Endothelial cell of umbilical vein (primary cell): ENCODE results near the gene PLIN5. TPM values are rescaled to one million over a fixed set of nuclear protein-coding genes. Genes with fewer than 3 reads are reported as not detected.

Experiments used
- BruUV-seq: library from RNA; stranded (reverse); fragments of 400-500 nt; replicated peaks from 2 replicates; lab custom pipeline; 2021; lab: Mats Ljungman, UMichigan
- CTCF ChIA-PET: fragments of 300-600, 350-600 bp; sonication (Branson Sonifier 250); formaldehyde crosslinking; loops from one replicate; lab custom pipeline; 2021; ENCODE audit warnings: antibody characterized with exemption, inconsistent platforms; lab: Charles Lee
- POLR2A ChIA-PET: fragments of 300-600, 350-600 bp; sonication (Branson Sonifier 250); formaldehyde crosslinking; loops from one replicate; lab custom pipeline; 2021; ENCODE audit warnings: antibody characterized with exemption, inconsistent platforms; lab: Charles Lee
- DNase-seq: peaks from one replicate; pipeline ENCODE4 v3.0.0-alpha.2; 2011; ENCODE audit warnings: low read depth, low spot score
- FAIRE-seq: peaks from 2 replicates; lab custom pipeline; 2011; peaks lifted over from hg19 to GRCh38; lab: Jason Lieb, UNC
- H2AFZ ChIP-seq: 2 replicates; pipeline ENCODE4 v1.6.0; 2012; ENCODE audit warnings: low read depth, low read length, control low read depth, inconsistent platforms
- H3K27ac ChIP-seq: 2 replicates; pipeline ENCODE4 v1.5.1; 2011; ENCODE audit warnings: low read depth, mild to moderate bottlenecking, control low read depth, low read length, moderate library complexity; ENCODE audit not compliant: insufficient read depth
- H3K27me3 ChIP-seq, 2 experiments: 2 replicates each; pipeline versions ENCODE4 v1.6.0 to v1.6.1; 2011; ENCODE audit warnings: low read length in 2 of 2, mixed read lengths in 1 of 2; ENCODE audit not compliant: control insufficient read depth in 2 of 2, insufficient read depth in 2 of 2
- H3K36me3 ChIP-seq, 2 experiments: 2 replicates in 1 of 2; 3 replicates in 1 of 2; pipeline ENCODE4 v1.5.1; 2011; ENCODE audit warnings: low read length in 2 of 2, mild to moderate bottlenecking in 1 of 2, moderate library complexity in 1 of 2; ENCODE audit not compliant: control insufficient read depth in 2 of 2, insufficient read depth in 2 of 2; ENCODE audit errors: extremely low read depth in 1 of 2
- H3K4me1 ChIP-seq: 3 replicates; pipeline ENCODE4 v1.5.1; 2011; ENCODE audit warnings: mild to moderate bottlenecking, low read length; ENCODE audit not compliant: control insufficient read depth, insufficient read depth; ENCODE audit errors: extremely low read depth
- H3K4me2 ChIP-seq: 2 replicates; pipeline ENCODE4 v1.6.1; 2011; ENCODE audit warnings: low read length, control low read depth, mixed read lengths; ENCODE audit not compliant: insufficient read depth
- H3K4me3 ChIP-seq, 3 experiments: fragments of 200-600 bp in 1 of 3; sonication (generic), shearing (Covaris generic) in 1 of 3; replicated peaks in 1 of 3; 2 replicates each; pipeline ENCODE4 v1.5.1; 2011 to 2016; ENCODE audit warnings: control low read depth in 3 of 3, low read length in 3 of 3, mild to moderate bottlenecking in 2 of 3, inconsistent platforms in 1 of 3, low read depth in 1 of 3, moderate library complexity in 1 of 3; ENCODE audit not compliant: insufficient read depth in 1 of 3
- H3K79me2 ChIP-seq: 2 replicates; pipeline ENCODE4 v1.6.0; 2012; ENCODE audit warnings: low read length, inconsistent platforms; ENCODE audit not compliant: control insufficient read depth, insufficient read depth
- H3K9ac ChIP-seq: replicated peaks from 2 replicates; pipeline ENCODE3; 2011; ENCODE audit warnings: low read length, control low read depth; ENCODE audit not compliant: insufficient read depth; ENCODE audit errors: extremely low read depth
- H3K9me1 ChIP-seq: replicated peaks from 3 replicates; pipeline ENCODE4 v1.6.0; 2011; ENCODE audit warnings: mild to moderate bottlenecking, low read length; ENCODE audit not compliant: control insufficient read depth, insufficient read depth; ENCODE audit errors: extremely low read depth
- H3K9me3 ChIP-seq: replicated peaks from 2 replicates; pipeline ENCODE4 v1.5.1; 2012; ENCODE audit warnings: low read length, inconsistent platforms; ENCODE audit not compliant: control insufficient read depth, insufficient read depth
- H4K20me1 ChIP-seq: replicated peaks from 2 replicates; pipeline ENCODE3; 2011; ENCODE audit warnings: mild to moderate bottlenecking, low read length; ENCODE audit not compliant: control insufficient read depth, insufficient read depth; ENCODE audit errors: extremely low read depth
- EZH2 ChIP-seq: IDR thresholded peaks from 2 replicates; pipeline ENCODE4 v1.6.1; 2012; ENCODE audit warnings: borderline replicate concordance, low read depth, mild to moderate bottlenecking, moderate library complexity, low read length, inconsistent platforms; ENCODE audit not compliant: severe bottlenecking
- JUN ChIP-seq: IDR thresholded peaks from 2 replicates; pipeline ENCODE4 v1.6.1; 2011; ENCODE audit warnings: borderline replicate concordance, low read depth; ENCODE audit not compliant: insufficient read length, insufficient read depth
- MAX ChIP-seq: IDR thresholded peaks from 2 replicates; pipeline ENCODE4 v1.6.1; 2011; ENCODE audit not compliant: insufficient read depth, insufficient read length
- POLR2A ChIP-seq: IDR thresholded peaks from 2 replicates; pipeline ENCODE4 v1.6.1; 2012; ENCODE audit warnings: low read depth, mild to moderate bottlenecking, control low read depth, low read length
- POLR2AphosphoS5 ChIP-seq: IDR thresholded peaks from 2 replicates; pipeline ENCODE4 v1.6.1; 2012; ENCODE audit warnings: low read depth, mild to moderate bottlenecking, control low read depth, low read length, moderate library complexity; ENCODE audit not compliant: insufficient read depth
- dilution Hi-C: fragments of 300-500 bp; cut with MboI; formaldehyde crosslinking; loops from one replicate; pipeline ENCODE4 v1.15.0; 2019; ENCODE audit warnings: low sequenced_read_pairs; ENCODE audit not compliant: extremely low pct_ligation_motif_present
- intact Hi-C: fragments of 100-400 bp; cut with micrococcal nuclease; formaldehyde crosslinking; loops from one replicate; pipeline ENCODE4 v1.10.0; 2022
- polyA plus RNA-seq, 4 experiments: library from polyadenylated mRNA; depleted of rRNA in 3 of 4; stranded (reverse) in 3 of 4; unstranded in 1 of 4; fragments of >200 nt; gene quantifications; 2 replicates each; pipeline versions ENCODE4 v1.2.1 to v1.2.3, GENCODE V29; 2011 to 2012; ENCODE audit warnings: missing spikeins in 1 of 4
- total RNA-seq: library from RNA; stranded (reverse); gene quantifications from 2 replicates; pipeline ENCODE4 v1.2.3, GENCODE V29; 2021

Gene PLIN5
- total and polyA plus RNA-seq, 2 donors (not counting 3 experiments of a cell fraction or from before 2014, with no cell fraction given) = 0.17 to 0.24 TPM

- intact Hi-C loops = no loop called here
- Histone ChIP-seq H3K27ac (no peak overlapping the region), H3K9me1 (no peaks in the 10 kb centered on the region), H2AFZ (no peak overlapping the region), H3K79me2 (no peaks in the 10 kb centered on the region), H3K4me2 (no peak overlapping the region), H3K36me3 (no peaks in the 10 kb centered on the region), H3K27me3 (no peaks in the 10 kb centered on the region), H3K9ac (no peak overlapping the region), H3K4me3 (no peak overlapping the region), H4K20me1 (no peaks in the 10 kb centered on the region), H3K9me3 (no peaks in the 10 kb centered on the region), H3K4me1 (peaks cover 6% of the 10 kb centered on the region)
- no peak for FAIRE-seq
- no peak for TF ChIP-seq JUN
- TF ChIP-seq POLR2AphosphoS5 = no peak
- TF ChIP-seq EZH2 = no peak
- TF ChIP-seq MAX = no peak
- dilution Hi-C loops = no loop called here
- no TSS peak for BruUV-seq
- POLR2A ChIA-PET = no interaction called here
- CTCF ChIA-PET = no interaction called here
- no peak for DNase-seq
Measured at GRCh38 chr19:4511300-4512054, 23.5 kb downstream of the PLIN5 start.

GRCh38 chr19:4510435-4511255, 24.4 kb downstream of the PLIN5 start:
- no peak overlapping the region for H3K27ac ChIP-seq
- intact Hi-C loops = no loop called here
- H3K4me3 ChIP-seq = no peak overlapping the region
- H3K9ac ChIP-seq = no peak overlapping the region
- FAIRE-seq = no peak
- CTCF ChIA-PET = interaction anchor here (4.7 kb wide), 1 partner anchor 14 kb away, joined by 54 read pairs; no protein-coding TSS in a partner anchor
- dilution Hi-C loops = no loop called here
- H3K79me2 ChIP-seq = no peaks in the 10 kb centered on the region
- H3K36me3 ChIP-seq = no peaks in the 10 kb centered on the region
- H2AFZ ChIP-seq = no peak overlapping the region
- H3K9me1 ChIP-seq = no peaks in the 10 kb centered on the region
- no peaks in the 10 kb centered on the region for H3K27me3 ChIP-seq
- H3K9me3 ChIP-seq = no peaks in the 10 kb centered on the region
- peaks cover 10% of the 10 kb centered on the region for H3K4me1 ChIP-seq
- TF ChIP-seq POLR2A = no peak
- DNase-seq = no peak
- no peak overlapping the region for H3K4me2 ChIP-seq
- BruUV-seq = no TSS peak
- POLR2A ChIA-PET = no interaction called here
- no peaks in the 10 kb centered on the region for H4K20me1 ChIP-seq
